Activated naive CD8-positive, alpha-beta T cell treated with anti-CD3 and anti-CD28 coated beads for 36 hours (primary cell): ENCODE data around the gene NUDT3. TPM values are rescaled to one million over a fixed set of nuclear protein-coding genes. Genes with fewer than 3 reads are reported as not detected.
"Not testable (repeated sequence)": the region's sequence is repeated elsewhere in the genome, so short reads cannot be mapped to it uniquely, and the experiment has no call there.

Experiments used
- DNase-seq: peaks from one replicate; pipeline ENCODE4 v3.0.0; 2021
- H3K27ac Mint-ChIP-seq: one replicate; pipeline ENCODE4 v1.8.0; 2022; ENCODE audit warnings: mild to moderate bottlenecking, moderate library complexity, mixed read lengths
- H3K27me3 Mint-ChIP-seq: one replicate; pipeline ENCODE4 v1.8.0; 2022; ENCODE audit warnings: mild to moderate bottlenecking, mixed read lengths
- H3K36me3 Mint-ChIP-seq: one replicate; pipeline ENCODE4 v1.8.0; 2021; ENCODE audit warnings: mild to moderate bottlenecking, mixed read lengths
- H3K4me1 Mint-ChIP-seq: one replicate; pipeline ENCODE4 v1.8.0; 2021; ENCODE audit warnings: mixed read lengths
- H3K4me3 Mint-ChIP-seq: one replicate; pipeline ENCODE4 v1.8.0; 2022; ENCODE audit warnings: mild to moderate bottlenecking, moderate library complexity, mixed read lengths
- H3K9me3 Mint-ChIP-seq: one replicate; pipeline ENCODE4 v1.8.0; 2022; ENCODE audit warnings: mixed read lengths
- total RNA-seq, 2 experiments: library from RNA; stranded (reverse); gene quantifications; one replicate each; pipeline ENCODE4 v1.2.3, GENCODE V29; 2021

Gene NUDT3
- total RNA-seq, 2 experiments from 2014 or later, result 18.1 to 18.3 TPM

DNA sequence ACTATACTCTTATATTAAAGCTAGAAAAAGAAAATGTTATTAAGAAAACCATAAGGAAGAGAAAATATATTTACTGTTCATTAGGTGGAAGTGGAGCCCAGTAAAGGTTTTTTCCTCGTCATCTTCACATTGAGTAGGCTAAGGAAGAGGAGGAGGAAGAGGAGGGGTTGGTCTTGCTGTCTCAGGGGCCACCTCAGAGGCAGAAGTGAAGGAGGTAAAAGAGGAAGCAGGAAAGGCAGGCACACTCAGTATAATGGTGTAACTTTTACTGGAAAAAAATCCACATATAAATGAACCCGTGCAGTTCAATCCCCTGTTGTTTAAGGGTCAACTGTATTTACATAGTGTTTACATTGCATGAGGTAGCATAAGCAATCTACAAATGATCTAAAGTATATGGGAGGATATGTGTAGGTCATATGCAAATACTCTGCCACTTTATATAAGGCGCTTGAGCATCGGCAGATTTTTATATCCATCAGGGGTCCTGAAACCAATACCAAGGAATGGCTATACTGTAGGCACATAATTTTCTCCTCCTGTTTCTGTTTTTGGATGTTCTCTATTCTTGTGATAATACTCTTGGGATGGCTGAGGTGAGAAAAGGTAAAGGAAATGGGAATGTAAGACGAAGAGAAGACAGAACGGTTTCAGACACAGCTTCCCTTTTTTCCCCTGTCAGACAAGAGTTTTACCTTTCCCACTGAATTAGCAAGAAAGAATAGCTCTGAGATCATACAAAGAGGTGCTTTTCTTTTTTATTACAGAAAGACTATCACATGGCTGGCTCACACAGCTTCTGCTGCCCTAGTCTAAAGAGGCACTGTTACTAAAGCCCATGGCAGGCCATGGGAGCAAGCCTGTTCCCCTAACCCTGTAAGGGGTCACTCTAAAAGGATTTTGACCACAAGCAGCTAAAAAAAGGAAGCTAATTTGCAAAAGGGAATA is 59.9 kb downstream of the NUDT3 start:
- peaks cover 19% of the 10 kb centered on the region for H3K36me3 Mint-ChIP-seq
- H3K4me3 Mint-ChIP-seq, result no peak overlapping the region
- H3K27ac Mint-ChIP-seq, result no peak overlapping the region
- H3K4me1 Mint-ChIP-seq, result peaks cover 17% of the 10 kb centered on the region
- H3K9me3 Mint-ChIP-seq, result no peaks in the 10 kb centered on the region
- H3K27me3 Mint-ChIP-seq, result no peaks in the 10 kb centered on the region
- DNase-seq, result no peak

DNA sequence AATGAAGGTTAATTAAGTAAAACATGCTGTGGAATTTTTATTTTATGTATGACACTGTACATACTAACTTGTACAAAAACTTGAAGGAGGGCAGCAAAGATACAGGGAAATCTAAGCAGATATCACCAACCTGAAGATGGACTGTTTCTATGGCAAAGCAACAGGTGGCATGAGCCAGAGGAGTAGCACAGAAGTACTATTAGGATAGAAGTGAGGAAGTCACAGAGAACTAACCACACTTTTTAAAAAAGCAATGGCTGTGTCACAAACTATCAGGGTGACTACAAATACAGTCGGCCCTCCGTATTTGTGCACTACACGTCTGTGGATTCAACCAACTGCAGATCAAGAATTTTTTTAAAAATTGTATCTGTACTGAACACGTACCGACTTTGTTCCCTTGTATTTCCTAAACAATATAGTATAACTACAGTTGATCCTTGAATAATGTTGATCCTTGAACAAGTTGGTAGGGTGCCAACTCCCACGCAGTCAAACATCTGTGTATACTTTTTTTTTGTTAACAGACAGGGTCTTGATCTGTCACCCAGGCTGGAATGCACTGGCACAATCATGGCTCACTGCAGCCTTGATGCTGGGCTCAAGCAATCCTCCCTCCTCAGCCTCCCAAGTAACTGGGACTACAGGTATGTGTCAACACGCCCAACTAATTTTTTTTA is 61.0 kb downstream of the NUDT3 start:
- peaks cover 19% of the 10 kb centered on the region for H3K36me3 Mint-ChIP-seq
- H3K4me1 Mint-ChIP-seq, result peaks cover 13% of the 10 kb centered on the region

DNA sequence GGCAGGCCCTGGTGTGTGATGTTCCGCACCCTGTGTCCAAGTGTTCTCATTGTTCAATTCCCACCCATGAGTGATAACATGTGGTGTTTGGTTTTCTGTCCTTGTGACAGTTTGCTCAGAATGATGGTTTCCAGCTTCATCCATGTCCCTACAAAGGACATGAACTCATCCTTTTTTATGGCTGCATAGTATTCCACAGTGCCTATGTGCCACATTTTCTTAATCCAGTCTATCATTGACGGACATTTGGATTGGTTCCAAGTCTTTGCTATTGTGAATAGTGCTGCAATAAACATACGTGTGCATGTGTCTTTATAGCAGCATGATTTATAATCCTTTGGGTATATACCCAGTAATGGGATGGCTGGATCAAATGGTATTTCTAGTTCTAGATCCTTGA is 62.7 kb downstream of the NUDT3 start:
- H3K27me3 Mint-ChIP-seq, H3K4me3 Mint-ChIP-seq, H3K27ac Mint-ChIP-seq, H3K9me3 Mint-ChIP-seq, DNase-seq: not testable (repeated sequence)
- Mint-ChIP-seq H3K4me1 (peaks cover 13% of the 10 kb centered on the region), H3K36me3 (peaks cover 19% of the 10 kb centered on the region)

More for the DNA sequence above, 61.0 kb downstream of the NUDT3 start:
- H3K27me3 Mint-ChIP-seq, result no peaks in the 10 kb centered on the region
- no peaks in the 10 kb centered on the region for H3K9me3 Mint-ChIP-seq
- H3K4me3 Mint-ChIP-seq, result no peak overlapping the region
- H3K27ac Mint-ChIP-seq, result no peak overlapping the region
- DNase-seq, result no peak

DNA sequence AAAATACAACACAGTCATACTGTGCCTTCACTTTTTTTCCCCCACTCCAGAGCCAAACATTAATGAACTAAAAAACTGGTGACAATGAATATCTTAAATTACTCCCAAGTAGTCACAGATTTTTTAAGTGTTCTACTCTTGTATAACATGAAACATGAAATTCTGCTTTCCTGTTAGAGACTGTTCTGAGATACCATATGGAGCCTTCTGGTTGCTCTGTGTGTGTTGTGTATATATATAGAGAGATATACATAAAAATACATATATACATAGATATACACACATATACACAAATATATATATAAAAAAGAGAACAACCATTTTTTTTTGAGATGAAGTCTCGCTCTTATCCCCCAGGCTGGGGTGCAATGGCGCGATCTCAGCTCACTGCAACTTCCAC is 63.5 kb downstream of the NUDT3 start:
- H3K27ac Mint-ChIP-seq, result no peak overlapping the region
- no peak overlapping the region for H3K4me3 Mint-ChIP-seq

DNA sequence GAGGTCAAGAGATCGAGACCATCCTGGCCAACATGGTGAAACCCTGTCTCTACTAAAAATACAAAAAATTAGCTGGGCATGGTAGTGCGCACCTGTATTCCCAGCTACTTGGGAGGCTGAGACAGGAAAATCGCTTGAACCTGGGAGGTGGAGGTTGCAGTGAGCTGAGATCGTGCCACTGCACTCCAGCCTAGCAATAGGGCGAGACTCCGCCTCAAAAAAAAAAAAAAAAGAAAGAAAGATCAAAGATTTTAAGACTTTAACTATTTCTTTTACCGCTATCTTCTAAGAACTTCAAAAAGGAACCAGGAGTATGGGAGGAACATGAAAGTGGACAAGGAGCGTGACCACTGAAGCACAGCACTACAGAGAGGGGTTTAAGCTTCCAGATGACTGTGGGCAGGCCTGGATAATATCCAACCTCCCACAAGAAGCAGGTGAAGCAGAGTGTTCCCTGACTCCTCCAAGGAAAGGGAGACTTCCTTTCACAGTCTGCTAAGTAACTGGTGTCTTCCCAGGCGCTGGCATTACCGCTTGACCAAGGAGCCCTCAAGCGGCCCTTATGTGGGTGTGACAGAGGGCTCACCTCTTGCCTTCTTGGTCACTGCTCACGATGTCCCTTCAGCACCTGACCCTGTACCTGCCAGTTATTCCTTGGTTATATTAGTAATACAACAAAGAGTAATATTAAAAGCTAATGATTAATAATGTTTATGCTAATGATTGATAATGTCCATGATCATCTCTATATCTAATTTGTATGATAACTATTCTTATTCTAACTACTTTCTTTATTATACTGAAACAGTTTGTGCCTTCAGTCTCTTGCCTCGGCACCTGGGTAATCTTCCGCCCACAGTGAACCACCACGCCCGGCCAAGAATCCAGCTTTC is 64.9 kb downstream of the NUDT3 start:
- not testable (repeated sequence) for H3K9me3 Mint-ChIP-seq, H3K27ac Mint-ChIP-seq, DNase-seq, H3K4me3 Mint-ChIP-seq, H3K27me3 Mint-ChIP-seq
- H3K36me3 Mint-ChIP-seq, result peaks cover 26% of the 10 kb centered on the region
- H3K4me1 Mint-ChIP-seq, result peaks cover 11% of the 10 kb centered on the region

More for the DNA sequence above, 63.5 kb downstream of the NUDT3 start:
- peaks cover 17% of the 10 kb centered on the region for H3K36me3 Mint-ChIP-seq
- DNase-seq, result no peak
- H3K4me1 Mint-ChIP-seq, result peaks cover 13% of the 10 kb centered on the region
- no peaks in the 10 kb centered on the region for H3K9me3 Mint-ChIP-seq
- H3K27me3 Mint-ChIP-seq, result no peaks in the 10 kb centered on the region

DNA sequence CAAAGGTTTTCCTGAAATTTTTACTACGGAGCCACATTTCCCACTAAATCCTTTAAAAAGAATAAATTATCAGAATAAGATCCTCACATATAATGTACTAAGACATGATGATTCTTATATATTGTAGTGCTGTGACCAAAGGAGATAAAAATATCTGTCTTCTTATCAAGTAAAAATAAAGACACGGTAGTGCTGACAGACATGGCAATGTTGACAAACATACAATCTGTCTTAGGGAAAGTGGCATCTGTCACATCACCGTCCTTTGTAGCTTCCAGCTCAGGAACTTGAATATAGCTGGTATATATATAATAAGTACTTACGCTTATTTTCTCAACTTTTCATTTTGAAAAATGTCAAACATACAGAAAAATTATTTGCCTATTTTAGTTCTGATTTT is 66.8 kb downstream of the NUDT3 start:
- no peak for DNase-seq
- Mint-ChIP-seq H3K9me3 (no peaks in the 10 kb centered on the region), H3K27ac (no peak overlapping the region), H3K27me3 (no peaks in the 10 kb centered on the region), H3K4me3 (no peak overlapping the region), H3K4me1 (peaks cover 9% of the 10 kb centered on the region), H3K36me3 (peaks cover 20% of the 10 kb centered on the region)

DNA sequence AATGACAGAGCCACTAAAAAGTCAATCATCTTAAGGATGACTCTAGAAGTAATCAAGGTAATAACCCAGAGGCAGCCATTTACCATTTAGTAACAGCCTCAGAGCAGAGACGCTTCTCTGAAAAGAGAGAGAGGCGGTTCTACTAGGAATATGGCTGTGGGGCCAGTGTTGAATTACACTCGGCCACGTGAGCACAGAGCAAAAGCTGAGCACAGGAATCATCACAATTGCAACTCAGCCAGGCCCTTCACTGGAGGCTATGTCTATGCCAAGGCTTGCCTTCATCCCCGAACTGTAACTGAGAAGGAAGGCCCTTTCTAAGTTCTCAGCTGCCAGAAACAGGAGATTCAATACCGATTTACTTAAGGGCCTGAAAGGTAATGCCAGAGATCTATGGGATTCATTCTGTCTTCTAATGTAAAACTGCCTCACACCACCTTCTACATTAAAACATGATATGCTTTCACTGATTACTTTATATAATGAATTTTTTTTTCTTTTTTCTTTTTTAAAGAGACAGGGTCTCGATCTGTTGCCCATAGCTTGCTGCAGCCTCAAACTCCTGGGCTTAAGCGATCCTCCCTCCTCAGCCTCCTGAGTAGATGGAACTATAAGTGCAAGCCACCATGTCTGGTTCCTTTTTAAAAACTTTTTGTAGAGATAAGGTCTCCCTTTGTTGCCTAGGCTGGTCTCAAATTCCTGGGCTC is 67.6 kb downstream of the NUDT3 start:
- Mint-ChIP-seq H3K27me3 (no peaks in the 10 kb centered on the region), H3K9me3 (no peaks in the 10 kb centered on the region), H3K4me3 (no peak overlapping the region), H3K4me1 (peaks cover 9% of the 10 kb centered on the region), H3K36me3 (peaks cover 13% of the 10 kb centered on the region), H3K27ac (no peak overlapping the region)
- no peak for DNase-seq

DNA sequence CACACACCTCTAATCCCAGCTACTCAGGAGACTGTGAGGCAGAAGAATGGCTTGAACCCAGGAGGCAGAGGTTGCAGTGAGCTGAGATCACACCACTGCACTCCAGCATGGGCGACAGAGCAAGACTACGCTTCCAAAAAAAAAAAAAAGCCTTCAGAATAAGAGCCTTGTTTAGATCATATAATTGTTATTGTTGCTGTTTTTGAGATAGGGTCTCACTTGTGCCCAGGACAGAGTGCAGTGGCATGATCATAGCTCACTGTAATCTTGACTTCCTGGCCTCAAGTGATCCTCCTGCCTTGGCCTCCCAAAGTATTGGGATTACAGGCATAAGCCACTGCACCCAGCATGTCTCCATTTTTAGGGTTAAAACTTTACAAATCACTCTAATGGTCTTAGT is 68.2 kb downstream of the NUDT3 start:
- H3K27me3 Mint-ChIP-seq, H3K9me3 Mint-ChIP-seq, H3K36me3 Mint-ChIP-seq, H3K4me3 Mint-ChIP-seq, DNase-seq, H3K27ac Mint-ChIP-seq: not testable (repeated sequence)
- peaks cover 13% of the 10 kb centered on the region for H3K4me1 Mint-ChIP-seq

DNA sequence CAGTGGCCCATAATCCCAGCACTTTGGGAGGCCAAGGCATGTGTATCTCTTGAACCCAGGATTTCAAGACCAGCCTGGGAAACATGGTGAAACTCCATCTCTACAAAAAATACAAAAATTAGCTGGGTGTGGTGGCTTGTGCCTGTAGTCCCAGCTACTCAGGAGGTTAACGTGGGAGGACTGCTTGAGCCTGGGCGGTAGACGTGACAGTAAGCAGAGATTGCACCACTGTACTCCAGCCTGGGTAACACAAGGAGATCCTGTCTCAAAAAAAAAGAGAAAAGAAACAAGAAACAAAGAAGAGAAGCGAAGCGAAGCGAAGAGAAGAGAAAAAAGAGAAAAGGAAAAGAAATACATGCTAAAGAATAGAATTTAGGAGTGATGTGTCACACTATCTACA is 69.2 kb downstream of the NUDT3 start:
- no peak for DNase-seq

DNA sequence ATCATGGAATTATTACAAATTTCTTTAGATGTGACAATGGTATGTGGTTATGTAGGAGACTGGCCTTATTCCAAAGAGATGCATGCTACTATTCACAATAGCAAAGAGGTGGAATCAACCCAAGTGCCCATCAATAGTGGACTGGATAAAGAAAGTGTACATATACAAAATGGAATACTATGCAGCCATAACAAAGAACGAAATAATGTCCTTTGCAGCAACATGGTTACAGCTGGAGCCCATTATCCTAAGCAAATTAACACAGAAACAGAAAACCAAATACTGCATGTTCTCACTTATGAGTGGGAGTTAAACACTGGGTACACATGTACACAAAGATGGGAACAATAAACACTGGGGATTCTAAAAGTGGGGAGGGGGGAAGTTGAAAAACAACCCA is 69.7 kb downstream of the NUDT3 start:
- Mint-ChIP-seq H3K27me3 (no peaks in the 10 kb centered on the region), H3K27ac (no peak overlapping the region), H3K36me3 (peaks cover 8% of the 10 kb centered on the region)

More for the DNA sequence above, 69.2 kb downstream of the NUDT3 start:
- Mint-ChIP-seq H3K9me3 (no peaks in the 10 kb centered on the region), H3K36me3 (peaks cover 8% of the 10 kb centered on the region), H3K27ac (no peak overlapping the region), H3K4me3 (no peak overlapping the region), H3K4me1 (peaks cover 17% of the 10 kb centered on the region), H3K27me3 (no peaks in the 10 kb centered on the region)

DNA sequence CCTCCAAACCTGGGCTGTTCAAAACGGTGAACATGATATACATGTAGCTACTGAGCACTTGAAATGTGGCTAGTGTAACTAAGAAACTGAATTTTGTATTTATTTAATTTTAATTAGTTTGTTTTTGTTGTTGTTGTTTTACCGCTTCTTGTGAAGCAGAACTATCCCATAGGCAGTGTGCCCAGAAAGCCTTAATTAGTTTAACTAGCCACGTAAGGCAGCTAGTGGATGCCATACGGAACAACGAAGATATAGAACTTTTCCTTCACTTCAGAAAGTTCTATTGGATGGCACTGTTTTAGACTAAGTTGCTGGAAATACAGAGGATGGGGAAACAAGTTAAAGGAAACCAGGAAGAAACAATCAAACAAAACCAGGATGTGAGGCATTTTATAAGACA is 70.6 kb downstream of the NUDT3 start:
- Mint-ChIP-seq H3K4me1 (peaks cover 26% of the 10 kb centered on the region), H3K27ac (no peak overlapping the region), H3K4me3 (no peak overlapping the region), H3K36me3 (peaks cover 8% of the 10 kb centered on the region), H3K9me3 (no peaks in the 10 kb centered on the region), H3K27me3 (no peaks in the 10 kb centered on the region)
- no peak for DNase-seq

More for the DNA sequence above, 69.7 kb downstream of the NUDT3 start:
- H3K9me3 Mint-ChIP-seq, result no peaks in the 10 kb centered on the region
- no peak overlapping the region for H3K4me3 Mint-ChIP-seq
- no peak for DNase-seq
- H3K4me1 Mint-ChIP-seq, result peaks cover 17% of the 10 kb centered on the region

DNA sequence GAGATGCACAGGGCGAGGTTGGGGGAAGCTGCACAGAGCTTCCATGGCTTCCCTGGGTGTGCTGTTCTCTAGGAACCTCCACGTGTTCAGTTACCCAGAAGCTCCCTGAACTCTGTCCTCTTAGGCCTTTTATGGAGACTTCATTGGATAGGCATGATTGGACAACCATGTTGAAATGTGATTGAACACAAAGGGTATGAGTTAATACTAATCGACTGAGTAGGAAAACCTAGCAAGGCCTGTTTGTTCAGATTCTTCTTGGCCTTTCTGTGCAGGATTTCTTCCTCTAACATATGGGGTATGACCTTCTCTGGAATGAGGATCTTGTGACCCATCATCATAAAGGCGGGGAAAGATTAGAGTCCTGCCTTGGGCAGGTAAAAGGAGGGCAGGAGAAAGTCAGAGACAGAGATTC is 73.0 kb downstream of the NUDT3 start:
- no peaks in the 10 kb centered on the region for H3K27me3 Mint-ChIP-seq
- H3K4me1 Mint-ChIP-seq, result peaks cover 48% of the 10 kb centered on the region
- no peak overlapping the region for H3K4me3 Mint-ChIP-seq
- H3K36me3 Mint-ChIP-seq, result peaks cover 12% of the 10 kb centered on the region
- no peak for DNase-seq
- no peak overlapping the region for H3K27ac Mint-ChIP-seq
- H3K9me3 Mint-ChIP-seq, result no peaks in the 10 kb centered on the region

DNA sequence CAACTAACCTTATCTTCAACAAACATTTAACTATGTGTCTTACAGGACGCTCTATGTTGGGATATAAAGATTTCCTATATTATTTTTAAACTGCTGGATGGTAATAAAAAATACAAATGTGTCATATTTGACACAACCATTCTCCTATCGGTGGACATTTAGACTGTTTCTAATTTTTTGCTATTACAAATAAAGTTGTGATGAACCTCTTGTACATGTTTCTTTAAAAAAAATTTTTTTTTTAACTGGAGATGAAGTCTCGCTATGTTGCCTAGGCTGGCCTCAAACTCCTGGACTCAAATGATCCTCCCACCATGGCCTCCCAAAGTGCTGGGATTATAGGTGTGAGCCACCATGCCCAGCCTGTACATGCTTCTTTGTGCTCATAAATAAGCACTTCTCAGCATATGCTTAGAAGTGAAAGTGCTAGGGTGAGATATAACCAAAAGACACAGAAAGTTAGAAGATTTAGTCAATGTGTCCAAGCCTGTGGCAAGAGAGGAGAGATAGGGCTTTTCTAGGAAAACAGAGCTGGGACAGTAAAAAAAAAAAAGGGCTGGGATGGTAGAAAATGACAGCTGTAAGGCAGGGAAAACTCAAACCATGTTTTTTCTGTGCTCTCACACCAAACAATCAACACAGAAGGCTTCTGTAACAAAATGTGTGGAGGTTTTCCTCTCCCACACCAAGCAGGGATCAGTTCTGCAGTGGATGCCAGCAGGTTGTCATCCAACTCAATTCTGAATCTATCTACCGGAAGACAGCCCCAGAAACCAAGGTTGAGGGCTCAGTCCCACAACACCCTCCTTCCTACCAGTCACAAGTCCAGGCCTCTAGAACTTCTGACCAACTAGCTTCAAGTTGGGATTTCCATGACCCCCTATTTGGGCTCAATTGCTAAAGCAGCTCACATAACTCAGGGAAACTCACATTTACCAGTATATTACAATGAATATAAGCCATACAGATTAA is 73.7 kb downstream of the NUDT3 start:
- Mint-ChIP-seq H3K9me3 (no peaks in the 10 kb centered on the region), H3K4me1 (peaks cover 48% of the 10 kb centered on the region), H3K27me3 (no peaks in the 10 kb centered on the region)

More for the DNA sequence above, 73.7 kb downstream of the NUDT3 start:
- DNase-seq, result no peak
- Mint-ChIP-seq H3K27ac (peak overlapping the region; percentile 54), H3K36me3 (peaks cover 12% of the 10 kb centered on the region), H3K4me3 (no peak overlapping the region)
